Spleen (tissue), 7 donors: ENCODE measurements around the gene NCOA1.

Source experiments
- CTCF ChIP-seq, 11 experiments: fragments of 200-600 bp in 7 of 11; fragments of 450-650 bp in 4 of 11; sonication (generic) in 4 of 11; IDR thresholded peaks in 8 of 11; conservative IDR thresholded peaks in 3 of 11; 1 replicate in 7 of 11; 2 replicates in 4 of 11; pipeline versions ENCODE4 v1.4.0 to v1.8.0; 2016 to 2021; ENCODE audit warnings: antibody characterized with exemption in 11 of 11, inconsistent platforms in 4 of 11, mild to moderate bottlenecking in 1 of 11
- POLR2A ChIP-seq, 3 donors: fragments of 450-650 bp; IDR thresholded peaks; one replicate each; pipeline ENCODE4 v1.5.1; 2017; ENCODE audit warnings: antibody characterized with exemption in 3 of 3, mild to moderate bottlenecking in 1 of 3
- POLR2AphosphoS5 ChIP-seq, 3 donors: sonication (generic); formaldehyde crosslinking; IDR thresholded peaks; one replicate each; pipeline ENCODE4 v1.5.1; 2017; ENCODE audit warnings: antibody characterized with exemption in 3 of 3
- donor health status: DM: no; HTN: no; CAD: no; lungs with moderate emphysema.
- donor health status: DM: no; HTN: no; CAD: no.
- donor health status: DM: no; HTN: no; CAD: no.

- TF ChIP-seq CTCF (IDR thresholded peaks at IDR 0.05 in 8 of 11, conservative IDR thresholded peaks at IDR 0.05 in 3 of 11) (no peak), POLR2AphosphoS5 (IDR thresholded peaks at IDR 0.05) (no peak), POLR2A (IDR thresholded peaks at IDR 0.05) (no peak)
These were observed 41.7 kb upstream of the NCOA1 start for GRCh38 chr2:24449344-24449743.
